NCI-H2171 treated with DMSO at 0.1 percent for 48 hours (cell line): Measurements from ENCODE around the gene ARNT2.

Experiments
- DNase-seq: peaks from one replicate; lab custom pipeline; 2025; lab: John Stamatoyannopoulos, UW

Gene ARNT2

DNA sequence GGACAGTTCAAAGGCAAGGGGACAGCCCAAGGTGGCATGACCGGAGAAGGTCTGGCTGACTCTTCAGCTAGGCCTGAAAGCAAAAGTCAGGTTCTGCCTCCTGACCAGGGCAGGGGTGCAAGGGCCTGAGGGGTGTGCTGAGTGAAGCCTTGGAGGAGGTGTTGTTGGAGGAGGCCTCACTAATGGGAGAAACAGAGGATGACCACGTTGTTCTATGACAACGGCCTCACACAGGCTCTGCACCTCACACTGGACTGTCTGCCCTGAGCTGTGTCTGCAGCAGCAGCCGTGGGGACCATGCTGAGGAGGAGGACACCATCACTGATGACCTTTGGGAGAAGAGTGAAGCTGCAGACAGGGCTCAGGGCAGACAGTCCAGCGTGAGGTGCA lies 174.0 kb downstream of the ARNT2 start:
- no peak for DNase-seq

DNA sequence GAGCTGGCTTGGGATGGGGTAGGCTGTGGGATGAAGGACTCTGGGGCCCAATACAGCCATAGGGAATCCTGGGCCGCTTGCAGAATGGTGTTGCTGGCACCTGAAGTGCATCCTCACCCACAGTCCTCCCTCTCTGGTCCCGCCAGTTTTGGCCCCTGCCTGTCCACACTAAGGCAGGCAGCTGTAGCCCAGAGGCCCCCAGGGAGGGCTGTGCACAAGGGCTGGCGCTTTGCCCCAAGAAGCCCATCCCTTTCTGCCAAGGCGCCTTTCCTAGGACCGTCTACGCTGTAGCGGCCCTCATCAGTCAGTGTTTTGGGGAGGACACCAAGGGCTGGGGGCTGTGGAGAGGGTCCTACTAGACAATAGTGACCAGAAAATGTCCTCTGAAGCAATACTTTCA lies 174.7 kb downstream of the ARNT2 start:
- DNase-seq: no peak

DNA sequence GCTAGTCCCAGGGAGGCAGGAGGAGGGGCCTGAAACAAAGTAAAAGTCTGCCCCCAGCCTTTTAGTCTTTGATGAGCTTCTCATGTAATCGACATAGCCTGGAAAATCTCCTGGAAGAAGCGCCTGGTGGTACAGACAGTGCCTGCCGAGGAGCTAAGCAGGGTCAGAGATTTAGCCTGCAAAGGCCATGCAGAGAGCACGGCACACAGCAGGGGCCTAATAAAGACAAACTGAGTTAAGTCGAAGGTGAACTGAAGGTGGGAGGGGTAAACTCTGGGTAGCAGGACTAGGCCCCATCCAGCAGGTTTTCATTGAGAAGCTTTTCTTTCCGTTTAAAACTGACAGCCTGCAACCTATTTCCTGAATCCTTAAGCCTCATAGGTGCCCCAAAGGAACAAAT lies 175.4 kb downstream of the ARNT2 start:
- no peak for DNase-seq

DNA sequence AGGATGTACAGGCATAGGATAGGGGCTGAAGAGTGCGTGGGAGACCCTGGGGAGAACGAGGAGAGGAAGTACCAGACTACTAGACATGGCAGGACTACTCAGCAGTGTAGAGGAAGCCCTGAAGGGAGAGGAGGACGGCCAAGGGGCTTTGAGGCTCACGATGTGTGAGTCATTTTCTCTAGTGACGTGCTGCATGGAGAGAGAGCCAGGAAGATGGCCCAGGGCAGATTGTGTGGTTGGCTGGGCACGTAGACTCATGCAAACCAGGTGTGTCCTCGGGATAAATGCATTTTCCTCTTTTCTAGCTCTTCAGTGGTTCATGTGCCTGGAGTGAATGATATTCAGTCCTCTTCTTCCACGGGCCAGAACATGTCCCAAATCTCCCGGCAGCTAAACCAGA lies 175.9 kb downstream of the ARNT2 start:
- DNase-seq: no peak

DNA sequence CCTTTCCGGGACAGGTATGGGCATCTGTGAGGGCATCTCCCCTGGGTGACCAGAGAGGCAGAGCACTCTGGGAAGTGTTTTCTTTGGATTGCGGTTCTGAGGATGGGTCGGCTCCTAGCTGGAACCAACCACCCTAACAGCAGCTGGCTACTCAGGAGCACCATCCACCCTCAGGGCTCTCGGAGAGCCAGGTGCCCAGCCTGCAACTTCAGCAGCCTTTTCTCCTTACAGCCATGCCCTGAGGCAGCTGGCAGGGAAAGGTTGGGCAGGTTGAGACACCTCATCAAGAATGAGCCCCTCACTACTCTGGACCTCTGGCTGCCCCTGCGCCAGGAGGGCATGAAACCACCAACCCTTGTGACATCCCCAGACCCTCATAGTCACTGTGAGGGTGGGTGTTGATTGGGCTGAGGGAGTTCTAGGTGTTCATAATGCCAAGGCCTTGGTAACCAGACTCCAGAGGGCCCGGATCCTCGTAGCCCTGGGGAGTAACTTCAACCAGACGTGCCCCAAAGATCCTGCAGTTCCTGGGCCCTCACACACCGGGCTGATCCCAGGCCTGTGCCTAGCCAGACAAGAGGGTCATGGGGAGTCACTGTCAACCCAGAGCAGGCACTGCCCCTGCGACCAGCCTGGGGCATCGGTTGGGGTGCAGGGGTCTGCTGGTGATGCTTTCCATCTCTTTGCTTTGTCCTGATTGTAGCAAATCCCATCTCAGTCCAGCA lies 176.5 kb downstream of the ARNT2 start:
- no peak for DNase-seq

DNA sequence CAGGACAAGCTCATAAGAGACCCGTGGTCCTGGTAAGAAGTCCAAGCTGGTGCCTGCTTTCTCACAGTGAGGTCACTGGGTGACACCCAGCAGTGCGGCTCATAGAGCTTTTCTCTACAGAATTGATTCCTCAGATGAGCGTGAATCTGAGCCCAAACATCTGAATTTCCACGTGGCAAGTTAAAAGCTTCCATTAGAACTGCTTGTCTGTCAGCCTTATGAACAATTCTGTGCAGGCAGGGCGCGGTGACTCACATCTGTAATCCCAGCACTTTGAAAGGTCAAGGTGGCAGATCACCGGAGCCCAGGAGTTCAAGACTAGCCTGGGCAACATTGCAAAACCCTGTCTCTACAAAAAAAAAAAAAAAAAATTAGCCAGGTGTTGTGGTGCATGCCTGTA lies 177.8 kb downstream of the ARNT2 start:
- DNase-seq: no peak

DNA sequence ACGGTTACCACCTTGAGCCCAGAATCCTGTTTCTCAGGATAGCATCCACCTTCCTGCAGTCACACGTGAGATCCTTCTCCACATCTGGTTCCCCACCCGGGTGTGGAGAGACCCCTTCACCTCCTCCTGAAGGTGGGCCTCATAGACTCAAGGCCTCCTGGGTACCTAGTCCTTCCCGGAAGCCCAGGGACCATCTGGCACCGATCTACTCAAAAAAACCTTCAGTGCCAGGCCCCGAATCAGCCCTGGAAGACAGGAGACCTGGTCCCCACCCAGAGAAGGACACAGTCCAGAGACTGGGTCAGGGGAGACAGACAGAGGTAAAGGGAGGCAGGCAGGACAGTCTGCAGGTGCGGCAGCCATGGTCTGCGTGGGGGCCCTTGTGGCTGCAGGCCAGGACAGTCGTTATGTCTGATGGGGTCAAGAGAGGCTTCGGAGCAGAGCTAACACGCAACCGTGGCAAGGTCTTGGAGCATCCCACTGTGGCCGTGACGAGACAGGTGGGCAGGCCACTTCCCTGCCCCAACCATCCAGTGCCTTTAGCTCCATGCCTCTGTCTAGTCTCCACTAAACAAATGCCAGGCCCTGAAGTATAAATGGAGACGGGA lies 178.7 kb downstream of the ARNT2 start:
- no peak for DNase-seq

DNA sequence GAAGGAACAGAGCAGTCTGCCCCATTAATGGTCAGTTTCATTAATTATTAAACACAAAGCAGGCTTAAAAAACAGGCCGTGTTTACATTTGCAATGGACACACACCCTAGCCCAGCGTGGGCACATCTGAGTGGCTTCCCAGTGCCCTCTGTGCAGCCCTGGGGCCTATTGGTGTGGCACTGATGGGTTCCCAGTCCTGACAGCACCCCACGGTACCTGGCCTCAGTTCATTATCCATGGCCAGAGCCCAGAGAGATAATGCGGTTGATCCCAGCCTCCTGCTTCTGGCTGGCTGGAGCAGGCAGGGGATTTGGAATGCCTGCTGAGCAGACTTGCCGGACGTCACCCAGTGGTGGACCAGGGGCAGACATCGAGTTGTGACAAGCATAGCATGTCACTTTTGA lies 180.4 kb downstream of the ARNT2 start:
- DNase-seq: no peak

DNA sequence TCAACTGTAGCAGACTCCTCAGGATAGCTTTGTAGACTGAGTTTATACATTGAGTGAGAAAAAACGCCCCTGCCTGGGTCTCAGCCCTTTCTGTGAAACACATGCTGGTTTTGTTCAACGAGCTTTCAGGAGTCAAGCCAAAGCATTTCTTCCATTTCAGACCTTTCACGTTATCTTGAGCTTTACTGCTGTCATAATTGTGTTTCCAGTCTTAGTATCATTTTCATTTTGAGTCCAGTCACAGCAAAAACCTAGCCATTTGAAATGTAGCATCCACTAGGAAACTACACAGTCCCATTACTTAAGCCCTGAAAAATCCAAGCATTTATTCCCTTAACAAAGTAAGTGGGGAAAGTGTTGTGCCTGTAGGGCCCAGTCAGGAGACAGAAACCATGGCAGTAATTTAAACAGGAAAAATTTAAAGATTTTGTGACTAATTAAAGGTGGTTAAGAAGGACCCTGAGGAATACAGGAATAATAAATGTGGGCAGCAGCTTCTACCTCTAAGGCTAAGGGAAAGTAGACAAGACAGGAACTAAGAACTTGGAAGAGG lies 180.9 kb downstream of the ARNT2 start:
- DNase-seq: no peak

DNA sequence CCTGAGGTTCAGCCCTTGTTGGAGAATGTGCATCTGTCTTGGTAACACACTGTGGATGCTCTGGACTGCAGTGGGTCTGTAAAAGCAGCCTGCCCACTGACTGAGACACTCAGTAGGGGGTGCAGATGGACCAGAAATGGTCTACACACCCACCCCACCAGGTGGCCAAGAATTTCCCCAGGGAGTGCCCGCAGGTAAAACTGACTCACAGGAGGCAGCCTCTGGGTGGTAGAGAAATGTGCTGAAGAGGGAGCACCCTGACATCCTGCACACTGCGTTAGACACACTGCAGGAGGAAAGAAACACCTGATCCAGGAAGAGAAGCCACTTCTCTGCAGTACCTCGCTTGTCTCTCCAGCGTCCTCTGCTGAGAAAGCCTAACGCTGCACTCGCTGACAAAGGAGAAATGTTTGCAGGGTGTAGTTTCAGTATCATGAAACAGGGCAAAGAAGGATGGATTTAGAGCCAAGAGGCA lies 181.4 kb downstream of the ARNT2 start:
- no peak for DNase-seq

DNA sequence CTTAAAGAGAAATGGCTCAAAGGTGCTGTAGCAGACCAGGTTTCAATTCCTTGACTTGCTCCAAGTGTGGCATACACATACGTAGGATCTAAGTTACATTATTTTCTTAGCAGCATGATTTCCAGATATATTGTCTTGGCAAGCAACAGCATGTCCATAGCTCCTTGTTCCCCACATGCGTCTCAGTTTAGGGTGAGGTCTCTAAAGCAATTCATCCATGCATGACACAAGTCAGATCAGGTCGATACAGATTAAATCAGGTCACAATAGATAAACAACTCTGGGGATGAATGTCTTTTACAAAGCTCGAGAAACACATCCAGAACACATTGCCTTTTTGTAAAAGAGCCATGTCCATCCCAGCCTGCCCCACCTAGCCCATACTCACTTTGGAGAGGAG lies 182.0 kb downstream of the ARNT2 start:
- no peak for DNase-seq

DNA sequence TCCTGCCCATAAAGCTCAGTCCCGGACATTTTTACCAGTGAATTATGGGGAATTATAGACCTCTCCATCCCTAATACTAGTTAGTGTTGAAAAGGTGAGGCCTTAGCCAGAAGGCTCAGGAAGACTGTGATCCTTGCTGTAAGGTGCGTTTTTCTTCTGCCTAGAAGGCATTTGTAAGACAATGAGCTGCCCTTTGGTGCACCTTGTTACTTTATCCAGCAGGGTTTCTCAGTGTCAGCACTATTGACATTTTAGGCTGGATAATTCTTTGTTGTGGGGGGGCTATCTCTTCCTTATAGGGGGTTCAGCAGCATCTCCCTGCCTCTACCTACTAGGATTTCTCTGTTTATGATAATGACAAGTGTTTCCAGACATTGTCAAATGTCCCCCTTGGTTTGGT lies 182.8 kb downstream of the ARNT2 start:
- DNase-seq: no peak

DNA sequence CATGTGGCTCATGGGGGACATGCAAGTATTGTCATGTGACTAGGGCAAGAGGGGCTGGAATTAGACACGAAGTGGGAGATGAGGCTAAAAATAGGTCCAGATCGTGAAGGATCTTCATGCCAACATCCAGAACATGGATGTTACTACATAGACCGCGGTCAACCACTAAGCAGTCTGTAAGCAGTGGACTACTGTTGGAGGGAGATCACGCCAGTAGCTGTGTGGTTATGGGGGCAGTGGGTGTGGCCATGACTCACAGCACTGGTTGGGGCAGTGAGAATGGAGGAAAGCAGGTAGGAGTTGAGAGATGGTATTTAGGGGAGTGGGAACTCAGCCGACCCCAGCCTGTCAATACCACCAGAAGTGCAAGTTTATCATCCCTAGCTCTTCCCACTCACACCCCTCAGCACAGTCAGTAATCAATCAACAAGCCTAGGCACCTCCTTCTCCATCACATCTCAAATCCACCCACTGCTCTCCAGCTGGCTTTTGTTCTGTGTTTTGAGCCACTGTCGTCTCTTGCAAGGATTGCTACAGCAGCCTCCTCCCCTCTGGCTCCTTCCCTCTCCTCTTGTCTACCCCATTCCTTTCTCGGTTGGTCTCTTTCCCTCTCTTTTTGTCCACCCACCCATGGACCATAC lies 183.8 kb downstream of the ARNT2 start:
- no peak for DNase-seq

DNA sequence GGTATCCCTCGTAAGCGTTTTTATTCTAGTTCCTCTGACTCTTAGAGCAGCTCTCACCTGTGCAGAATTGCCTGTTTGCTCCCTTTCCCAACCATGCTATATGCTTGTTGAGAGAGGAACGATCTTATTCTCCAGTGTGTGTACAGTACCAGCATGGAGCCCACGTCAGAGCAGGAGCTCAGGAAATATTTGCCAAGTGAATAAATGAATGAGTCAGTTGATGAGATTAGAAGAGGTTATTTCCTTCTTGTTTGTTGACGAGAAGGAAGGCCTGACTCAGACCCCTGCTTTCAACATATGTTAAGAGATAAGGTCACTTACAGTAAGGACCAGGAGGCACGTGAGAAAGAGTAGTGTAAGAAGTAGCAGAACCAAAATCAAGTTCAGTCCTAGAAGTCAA lies 184.6 kb downstream of the ARNT2 start:
- no peak for DNase-seq

DNA sequence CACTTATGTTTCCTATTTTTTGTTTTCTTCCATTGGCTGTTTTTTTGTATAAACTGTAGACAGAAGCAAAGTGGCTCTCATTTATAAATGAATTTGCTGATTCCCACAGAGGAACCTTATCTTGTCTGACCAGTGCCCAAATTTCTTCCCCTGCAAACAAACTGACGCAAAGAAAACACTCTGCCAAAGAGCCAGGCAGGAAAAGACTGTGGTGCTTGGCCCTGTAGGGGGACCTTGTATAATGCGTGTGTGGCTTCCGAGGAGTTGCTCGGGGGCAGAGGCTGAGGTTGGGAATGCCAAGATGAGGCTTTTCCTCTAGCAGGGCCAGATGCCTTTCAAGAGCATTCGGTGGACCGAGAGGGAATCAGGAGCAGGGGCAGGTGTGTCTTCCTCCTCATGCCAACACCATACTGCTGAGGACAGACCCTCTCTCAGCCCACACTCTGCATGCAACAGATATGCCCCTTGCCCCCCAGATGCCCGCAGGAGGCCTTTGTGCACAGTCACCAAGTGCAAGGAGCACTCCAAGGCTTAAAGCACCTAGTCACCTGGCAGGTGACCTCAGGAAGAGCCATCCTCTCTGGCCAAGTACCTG lies 186.7 kb downstream of the ARNT2 start:
- DNase-seq: no peak

DNA sequence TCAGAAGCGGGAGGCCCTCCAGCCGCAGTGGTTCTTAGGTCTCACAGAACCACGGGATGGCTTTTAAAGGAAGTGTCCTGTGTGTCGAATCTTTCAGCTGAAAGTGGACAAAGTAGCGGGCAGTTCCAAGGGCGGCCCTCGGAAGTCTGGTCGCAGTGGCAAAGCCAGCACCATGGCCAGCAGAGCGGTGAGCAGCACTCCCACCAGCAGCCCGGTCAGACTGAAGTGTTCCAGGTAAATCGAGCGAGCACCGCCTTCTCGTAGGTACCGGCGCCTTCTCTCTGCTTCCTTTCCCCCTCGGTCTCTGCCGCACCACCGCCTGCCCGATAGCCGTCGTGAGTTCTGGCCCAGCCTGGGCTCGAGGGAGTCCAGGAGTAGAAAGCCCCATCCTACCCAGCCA lies 187.3 kb downstream of the ARNT2 start:
- no peak for DNase-seq

DNA sequence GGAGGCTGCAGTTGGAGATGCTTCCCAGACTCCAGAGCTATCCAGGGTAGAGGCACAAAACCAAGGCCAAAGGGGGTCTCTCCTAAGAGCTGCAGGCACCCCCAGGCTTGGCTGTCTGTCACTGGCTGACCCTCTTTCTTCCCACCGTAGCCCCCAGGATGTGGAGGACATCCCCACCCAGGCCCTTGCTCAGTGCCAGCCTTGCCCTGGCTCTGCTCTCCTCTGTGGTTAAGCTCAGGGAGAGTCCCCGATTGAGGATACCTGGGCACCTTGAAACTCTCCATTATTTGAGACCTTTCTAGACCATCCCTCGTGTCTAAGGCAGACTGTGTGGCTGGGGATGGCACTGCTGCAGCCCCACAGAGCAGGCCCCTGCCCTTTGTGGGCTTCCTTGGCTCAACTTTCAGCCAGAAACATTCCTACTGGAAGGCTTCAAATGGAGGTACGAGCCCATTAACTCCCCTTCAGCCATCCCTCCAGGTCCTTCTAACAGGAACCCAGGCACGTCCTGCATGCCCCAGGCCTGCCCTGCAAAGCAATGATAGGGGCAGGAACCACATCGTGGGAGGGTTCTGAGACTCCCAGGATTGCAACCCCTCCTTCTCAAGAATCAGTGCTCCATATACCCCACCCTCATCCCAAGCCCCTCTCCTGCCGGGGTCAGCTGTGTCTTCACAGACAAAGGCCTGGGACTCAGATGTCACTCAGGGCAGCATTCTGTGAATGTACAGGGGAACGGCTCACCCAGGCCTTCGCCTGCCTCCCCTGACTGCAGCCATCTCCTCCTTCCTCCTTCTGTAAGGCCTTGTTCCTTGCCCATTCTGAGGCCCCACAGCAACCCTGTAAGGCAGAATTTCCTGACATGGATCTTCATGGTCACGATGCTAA lies 188.0 kb downstream of the ARNT2 start:
- DNase-seq: no peak

DNA sequence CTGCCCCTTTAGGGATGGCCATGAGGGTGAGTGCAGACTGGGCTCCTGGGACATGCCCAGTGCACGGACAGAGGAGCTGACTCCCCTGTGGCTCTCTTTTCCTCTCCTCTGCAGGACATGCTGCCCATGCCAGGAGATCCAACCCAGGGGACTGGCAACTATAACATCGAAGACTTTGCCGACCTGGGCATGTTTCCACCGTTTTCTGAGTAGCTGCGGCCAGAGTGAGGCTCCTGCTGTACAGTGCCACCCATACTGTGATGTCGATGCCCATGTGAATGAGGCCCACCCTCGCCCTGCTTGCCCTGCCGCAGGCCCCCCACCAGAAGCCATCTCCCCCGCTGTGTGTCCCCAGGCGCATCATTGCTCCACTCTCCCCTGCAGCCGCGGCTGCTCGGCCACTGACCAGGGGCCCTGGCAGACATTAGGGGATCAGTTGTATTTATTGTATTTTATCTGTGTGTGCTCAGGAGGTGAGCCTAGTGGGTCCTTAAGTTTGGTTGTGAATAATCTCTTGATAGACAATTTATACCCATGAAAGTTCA lies 189.4 kb downstream of the ARNT2 start:
- no peak for DNase-seq

DNA sequence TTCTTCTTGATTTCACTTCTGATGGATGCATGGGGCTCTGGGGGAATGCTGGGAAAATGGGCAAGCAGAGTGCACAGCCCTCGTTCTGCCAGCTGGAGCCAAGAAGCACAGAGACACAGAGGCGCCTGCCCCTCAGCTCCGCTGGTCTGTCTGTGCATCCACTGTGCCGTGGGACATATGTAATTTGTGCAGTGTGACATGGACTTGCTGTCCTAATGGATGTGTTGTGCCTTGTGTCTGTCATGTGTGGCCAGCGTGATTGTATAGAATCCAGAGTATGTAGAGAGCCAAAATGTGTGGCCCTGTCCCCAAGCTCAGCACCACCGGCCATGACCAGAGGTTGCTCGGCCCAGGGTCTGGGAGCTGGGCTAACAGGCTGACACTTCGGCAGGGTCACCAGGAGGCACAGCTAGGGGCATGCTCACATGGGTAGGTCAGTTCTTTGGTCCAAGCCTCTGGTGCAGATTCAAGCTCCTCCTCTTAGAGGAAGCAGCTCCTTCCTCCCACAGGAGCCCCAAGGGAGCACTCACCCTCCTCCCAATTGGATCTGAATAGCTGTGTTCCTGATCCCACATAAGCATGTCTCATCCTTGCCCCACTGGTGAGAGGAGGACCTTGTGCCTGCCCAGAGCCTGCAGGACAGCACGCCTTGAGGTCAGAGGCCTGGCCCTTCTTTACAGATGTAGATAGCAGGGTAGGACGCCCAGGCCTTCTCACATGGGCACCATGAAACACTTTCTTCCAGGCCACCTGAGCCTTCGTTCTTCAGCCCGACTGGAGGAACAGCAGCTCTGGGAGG lies 190.1 kb downstream of the ARNT2 start:
- DNase-seq: no peak

DNA sequence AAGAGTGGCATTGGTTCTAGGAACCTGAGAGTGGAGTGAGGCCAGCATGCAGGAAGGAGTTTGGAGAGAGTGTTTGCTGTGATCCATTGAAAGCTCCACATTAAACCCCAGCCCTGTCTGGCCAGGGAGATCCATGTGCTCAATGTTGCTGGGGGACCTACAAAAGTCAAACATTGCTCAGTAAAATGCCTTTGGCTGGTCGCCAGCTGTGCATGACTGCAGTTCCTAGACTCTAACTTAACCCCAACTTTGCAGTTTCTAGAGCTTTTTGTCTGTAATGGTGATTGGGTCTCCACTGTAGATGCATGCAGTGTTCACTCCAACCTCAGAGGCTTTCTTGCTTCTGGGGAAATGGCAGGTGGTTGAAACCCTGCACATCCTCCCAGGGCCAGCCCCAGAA lies 191.2 kb downstream of the ARNT2 start:
- DNase-seq: no peak

DNA sequence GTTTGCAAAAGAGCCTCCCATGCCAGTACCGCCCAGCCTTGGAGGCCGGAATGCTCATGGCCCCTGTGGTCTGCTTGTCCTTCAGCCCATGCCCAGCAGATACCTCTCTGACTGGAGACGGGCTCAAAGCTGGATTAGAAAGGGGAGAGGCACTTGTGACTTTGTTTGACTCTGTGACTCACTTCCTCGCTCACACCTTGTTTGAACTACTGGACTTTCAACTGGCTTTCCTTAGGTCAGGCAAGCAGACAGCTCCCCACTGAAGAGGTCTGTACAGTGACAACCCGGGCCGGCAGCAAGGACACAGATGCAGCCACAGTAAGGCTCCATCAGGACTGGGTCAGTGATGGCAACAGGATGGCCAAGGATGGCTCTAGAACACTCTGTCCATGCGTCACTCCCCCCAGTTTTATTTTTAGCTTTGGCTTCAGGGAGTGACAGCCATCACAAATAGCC lies 192.4 kb downstream of the ARNT2 start:
- DNase-seq: no peak
